Measurements from ENCODE around the gene RNF180.

- TF ChIP-seq CTCF (IDR thresholded peaks at IDR 0.05; ENCODE audit: borderline replicate concordance, extremely low read depth, low read length, poor library complexity, severe bottlenecking) (no peak), EZH2 (IDR thresholded peaks at IDR 0.05; ENCODE audit: borderline replicate concordance, low read depth, low read length, severe bottlenecking) (no peak)
Observed at GRCh38 chr5:64160201-64160600, 5.4 kb upstream of the RNF180 start.
